HepG2 (cell line): Measurements from ENCODE around the gene ADRM1. TPM values are rescaled to one million over a fixed set of nuclear protein-coding genes. Genes with fewer than 3 reads are reported as not detected.

ENCODE experiments used
- DNMT3B ChIP-seq: conservative IDR thresholded peaks from 2 replicates; pipeline ENCODE4 v1.6.1; 2016; ENCODE audit warnings: missing biosample characterization, control low read depth
- FLYWCH1 ChIP-seq: sonication (generic); formaldehyde crosslinking; IDR thresholded peaks from 2 replicates; pipeline ENCODE4 v1.8.1; 2023; ENCODE audit warnings: mild to moderate bottlenecking, missing genetic modification reagents
- POLR2A ChIP-seq, 2 experiments: IDR thresholded peaks; 2 replicates each; pipeline ENCODE4 v1.6.1; 2011; ENCODE audit warnings: low read depth in 2 of 2, low read length in 2 of 2, mild to moderate bottlenecking in 1 of 2, moderate library complexity in 1 of 2; ENCODE audit not compliant: insufficient read depth in 1 of 2
- SIX1 ChIP-seq: sonication (generic); formaldehyde crosslinking; IDR thresholded peaks from 2 replicates; pipeline ENCODE4 v1.4.0; 2020; ENCODE audit warnings: missing genetic modification reagents, borderline replicate concordance
- SSRP1 ChIP-seq: IDR thresholded peaks from 2 replicates; pipeline ENCODE4 v1.6.1; 2016; ENCODE audit warnings: control low read depth
- TP53 ChIP-seq: sonication (generic); formaldehyde crosslinking; conservative IDR thresholded peaks from 2 replicates; pipeline ENCODE4 v1.4.0; 2020; ENCODE audit warnings: missing genetic modification reagents
- U2AF1 ChIP-seq: fragments of 200-400 bp; formaldehyde crosslinking; optimal IDR thresholded peaks from 2 replicates; pipeline ENCODE3; 2017; ENCODE audit warnings: mild to moderate bottlenecking, low read depth, low read length
- XRCC5 ChIP-seq: fragments of 200-400 bp; formaldehyde crosslinking; optimal IDR thresholded peaks from 2 replicates; pipeline ENCODE3; 2017; ENCODE audit warnings: mild to moderate bottlenecking, low read length
- ZC3H4 ChIP-seq: sonication (generic); formaldehyde crosslinking; IDR thresholded peaks from 2 replicates; pipeline ENCODE4 v1.4.0; 2020; ENCODE audit warnings: missing genetic modification reagents, borderline replicate concordance
- ZNF460 ChIP-seq: sonication (generic); formaldehyde crosslinking; IDR thresholded peaks from 2 replicates; pipeline ENCODE4 v1.5.1; 2020; ENCODE audit warnings: missing genetic modification reagents, mild to moderate bottlenecking, borderline replicate concordance
- ZNF572 ChIP-seq: sonication (generic); formaldehyde crosslinking; IDR thresholded peaks from 2 replicates; pipeline ENCODE4 v1.5.1; 2020; ENCODE audit warnings: mild to moderate bottlenecking, missing genetic modification reagents
- ZNF652 ChIP-seq: IDR thresholded peaks from 2 replicates; pipeline ENCODE4 v1.6.1; 2016; ENCODE audit warnings: low read depth, borderline replicate concordance
- ZSCAN22 ChIP-seq: sonication (generic); formaldehyde crosslinking; IDR thresholded peaks from 2 replicates; pipeline ENCODE4 v1.4.0; 2020; ENCODE audit warnings: mild to moderate bottlenecking, missing genetic modification reagents
- ZZZ3 ChIP-seq: sonication (generic); formaldehyde crosslinking; IDR thresholded peaks from 2 replicates; pipeline ENCODE4 v1.4.0; 2020; ENCODE audit warnings: missing genetic modification reagents, mild to moderate bottlenecking, borderline replicate concordance
- polyA plus RNA-seq, 8 experiments: library from polyadenylated mRNA; depleted of rRNA in 3 of 8; stranded (reverse) in 7 of 8; unstranded in 1 of 8; fragments of >200 nt; fragmentation: Illumina TruSeq in 4 of 8; extraction: Trizol in 4 of 8; gene quantifications; 2 replicates each; pipeline versions ENCODE4 v1.2.1 to v1.2.3, GENCODE V29; 2011 to 2016; ENCODE audit warnings: low read depth in 4 of 8, missing spikeins in 1 of 8, mixed read lengths in 1 of 8; ENCODE audit not compliant: insufficient read depth in 1 of 8
- total RNA-seq, 5 experiments: library from RNA; depleted of rRNA; stranded (reverse); fragments of >200 nt; fragmentation: Illumina TruSeq; extraction: Trizol; gene quantifications; 2 replicates each; pipeline ENCODE4 v1.2.3, GENCODE V29; 2016; ENCODE audit warnings: low read depth in 1 of 5
- TF ChIP-seq, protein P1 (sequence below): sonication (generic); formaldehyde crosslinking; IDR thresholded peaks from 2 replicates; pipeline ENCODE4 v1.4.0; 2020; ENCODE audit warnings: missing genetic modification reagents
- TF ChIP-seq, protein P2 (sequence below): sonication (generic); formaldehyde crosslinking; IDR thresholded peaks from 2 replicates; pipeline ENCODE4 v1.8.0; 2022; ENCODE audit warnings: missing genetic modification reagents, mild to moderate bottlenecking, inconsistent platforms, borderline replicate concordance
- TF ChIP-seq, protein P3 (sequence below): sonication (generic); formaldehyde crosslinking; IDR thresholded peaks from 2 replicates; pipeline ENCODE4 v1.4.0; 2020; ENCODE audit warnings: mild to moderate bottlenecking, missing genetic modification reagents, borderline replicate concordance
- TF ChIP-seq, protein P4 (sequence below): sonication (generic); formaldehyde crosslinking; IDR thresholded peaks from 2 replicates; pipeline ENCODE4 v1.9.0; 2022; ENCODE audit warnings: low read depth, missing genetic modification reagents
- TF ChIP-seq, protein P5 (sequence below): IDR thresholded peaks from 2 replicates; pipeline ENCODE4 v1.6.1; 2018; ENCODE audit warnings: missing genetic modification reagents, mild to moderate bottlenecking, missing compliant biosample characterization

Gene ADRM1
- total and polyA plus RNA-seq, 2 of the 13 experiments (the other 11 are each of a cell fraction or from before 2014, with no cell fraction given) = 92.9 to 154 TPM

DNA sequence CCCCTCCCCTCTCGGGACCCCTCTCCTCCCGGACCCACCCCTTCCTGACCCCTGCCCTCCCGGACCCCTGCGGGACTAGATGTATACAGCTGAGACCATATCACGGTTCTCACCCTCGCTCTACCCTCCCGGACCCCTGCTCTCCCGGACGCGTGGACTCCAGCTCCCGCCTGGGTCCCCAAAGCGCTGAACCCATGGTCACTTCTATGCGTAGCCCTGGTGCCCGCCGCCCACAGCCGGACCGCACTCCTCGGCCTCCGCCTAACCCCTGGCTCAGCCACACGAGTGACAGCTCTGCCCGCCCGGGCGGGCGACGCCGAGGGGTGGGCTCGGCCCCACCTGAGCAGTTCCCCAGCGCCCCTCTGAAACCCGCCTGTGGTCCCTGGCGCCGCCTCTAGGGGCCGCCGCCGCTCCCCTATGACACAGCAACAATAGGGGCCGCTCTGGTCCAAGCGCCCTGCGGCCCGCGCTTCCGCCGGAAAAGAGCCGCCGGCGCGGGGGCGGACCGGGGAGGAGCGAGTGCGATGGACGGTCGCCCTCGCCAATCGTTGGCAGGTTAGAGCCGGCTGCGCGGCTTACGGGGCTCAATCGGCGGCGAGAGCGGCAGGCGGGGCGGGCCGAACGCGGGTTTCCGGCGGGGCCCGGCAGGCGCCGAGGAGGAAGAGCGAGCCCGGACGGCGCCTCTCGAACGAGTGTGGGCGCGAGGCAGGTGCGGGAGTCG, at the start of gene ADRM1 (continued):
- TF ChIP-seq DNMT3B = peak; percentile 87; the same call in 1 of the 2 replicates
- no peak for TF ChIP-seq ZNF572
- no peak for TF ChIP-seq SSRP1 (CRISPR knock-in tag)
- TF ChIP-seq, protein P1, sequence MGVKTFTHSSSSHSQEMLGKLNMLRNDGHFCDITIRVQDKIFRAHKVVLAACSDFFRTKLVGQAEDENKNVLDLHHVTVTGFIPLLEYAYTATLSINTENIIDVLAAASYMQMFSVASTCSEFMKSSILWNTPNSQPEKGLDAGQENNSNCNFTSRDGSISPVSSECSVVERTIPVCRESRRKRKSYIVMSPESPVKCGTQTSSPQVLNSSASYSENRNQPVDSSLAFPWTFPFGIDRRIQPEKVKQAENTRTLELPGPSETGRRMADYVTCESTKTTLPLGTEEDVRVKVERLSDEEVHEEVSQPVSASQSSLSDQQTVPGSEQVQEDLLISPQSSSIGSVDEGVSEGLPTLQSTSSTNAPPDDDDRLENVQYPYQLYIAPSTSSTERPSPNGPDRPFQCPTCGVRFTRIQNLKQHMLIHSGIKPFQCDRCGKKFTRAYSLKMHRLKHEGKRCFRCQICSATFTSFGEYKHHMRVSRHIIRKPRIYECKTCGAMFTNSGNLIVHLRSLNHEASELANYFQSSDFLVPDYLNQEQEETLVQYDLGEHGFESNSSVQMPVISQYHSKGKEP (CRISPR knock-in tag) = peak; percentile 86
- TF ChIP-seq, protein P2, sequence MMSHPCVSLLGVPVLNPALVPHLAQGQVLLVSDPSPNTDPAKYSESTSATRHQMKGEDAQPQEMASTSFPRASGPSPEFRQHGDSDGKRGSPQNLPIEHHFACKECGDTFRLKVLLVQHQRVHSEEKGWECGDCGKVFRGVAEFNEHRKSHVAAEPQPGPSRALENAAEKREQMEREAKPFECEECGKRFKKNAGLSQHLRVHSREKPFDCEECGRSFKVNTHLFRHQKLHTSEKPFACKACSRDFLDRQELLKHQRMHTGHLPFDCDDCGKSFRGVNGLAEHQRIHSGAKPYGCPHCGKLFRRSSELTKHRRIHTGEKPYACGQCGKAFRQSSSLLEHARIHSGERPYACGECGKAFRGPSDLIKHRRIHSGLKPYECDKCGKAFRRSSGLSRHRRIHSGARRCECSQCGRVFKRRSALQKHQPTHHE (CRISPR knock-in tag) = no peak
- TF ChIP-seq XRCC5 = peak; percentile 100
- TF ChIP-seq, protein P3, sequence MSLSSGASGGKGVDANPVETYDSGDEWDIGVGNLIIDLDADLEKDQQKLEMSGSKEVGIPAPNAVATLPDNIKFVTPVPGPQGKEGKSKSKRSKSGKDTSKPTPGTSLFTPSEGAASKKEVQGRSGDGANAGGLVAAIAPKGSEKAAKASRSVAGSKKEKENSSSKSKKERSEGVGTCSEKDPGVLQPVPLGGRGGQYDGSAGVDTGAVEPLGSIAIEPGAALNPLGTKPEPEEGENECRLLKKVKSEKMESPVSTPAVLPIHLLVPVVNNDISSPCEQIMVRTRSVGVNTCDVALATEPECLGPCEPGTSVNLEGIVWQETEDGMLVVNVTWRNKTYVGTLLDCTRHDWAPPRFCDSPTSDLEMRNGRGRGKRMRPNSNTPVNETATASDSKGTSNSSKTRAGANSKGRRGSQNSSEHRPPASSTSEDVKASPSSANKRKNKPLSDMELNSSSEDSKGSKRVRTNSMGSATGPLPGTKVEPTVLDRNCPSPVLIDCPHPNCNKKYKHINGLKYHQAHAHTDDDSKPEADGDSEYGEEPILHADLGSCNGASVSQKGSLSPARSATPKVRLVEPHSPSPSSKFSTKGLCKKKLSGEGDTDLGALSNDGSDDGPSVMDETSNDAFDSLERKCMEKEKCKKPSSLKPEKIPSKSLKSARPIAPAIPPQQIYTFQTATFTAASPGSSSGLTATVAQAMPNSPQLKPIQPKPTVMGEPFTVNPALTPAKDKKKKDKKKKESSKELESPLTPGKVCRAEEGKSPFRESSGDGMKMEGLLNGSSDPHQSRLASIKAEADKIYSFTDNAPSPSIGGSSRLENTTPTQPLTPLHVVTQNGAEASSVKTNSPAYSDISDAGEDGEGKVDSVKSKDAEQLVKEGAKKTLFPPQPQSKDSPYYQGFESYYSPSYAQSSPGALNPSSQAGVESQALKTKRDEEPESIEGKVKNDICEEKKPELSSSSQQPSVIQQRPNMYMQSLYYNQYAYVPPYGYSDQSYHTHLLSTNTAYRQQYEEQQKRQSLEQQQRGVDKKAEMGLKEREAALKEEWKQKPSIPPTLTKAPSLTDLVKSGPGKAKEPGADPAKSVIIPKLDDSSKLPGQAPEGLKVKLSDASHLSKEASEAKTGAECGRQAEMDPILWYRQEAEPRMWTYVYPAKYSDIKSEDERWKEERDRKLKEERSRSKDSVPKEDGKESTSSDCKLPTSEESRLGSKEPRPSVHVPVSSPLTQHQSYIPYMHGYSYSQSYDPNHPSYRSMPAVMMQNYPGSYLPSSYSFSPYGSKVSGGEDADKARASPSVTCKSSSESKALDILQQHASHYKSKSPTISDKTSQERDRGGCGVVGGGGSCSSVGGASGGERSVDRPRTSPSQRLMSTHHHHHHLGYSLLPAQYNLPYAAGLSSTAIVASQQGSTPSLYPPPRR (CRISPR knock-in tag) = no peak
- TF ChIP-seq ZNF460 (CRISPR knock-in tag) = no peak; the same call in 1 of the 2 replicates
- TF ChIP-seq ZSCAN22 (CRISPR knock-in tag) = no peak
- TF ChIP-seq SIX1 (CRISPR knock-in tag) = 0 out of 2 replicates have a peak, but pooled peaks have one; percentile 64
- TF ChIP-seq ZC3H4 = peak; percentile 58; the same call in 1 of the 2 replicates
- no peak; the same call in 1 of the 2 replicates for TF ChIP-seq ZZZ3 (CRISPR knock-in tag)
- peak; percentile 17; the same call in 1 of the 2 replicates for TF ChIP-seq ZNF652 (CRISPR knock-in tag)
- TF ChIP-seq POLR2A (IDR thresholded peaks at IDR 0.05; ENCODE audit: insufficient read depth in 1 of 2, low read depth in 2 of 2, low read length in 2 of 2) = peak in 1 of 2 experiments; percentile 70; a peak in 3 of 4 replicates
- TF ChIP-seq U2AF1 = peak; percentile 67
- no peak for TF ChIP-seq FLYWCH1
- TF ChIP-seq, protein P4, sequence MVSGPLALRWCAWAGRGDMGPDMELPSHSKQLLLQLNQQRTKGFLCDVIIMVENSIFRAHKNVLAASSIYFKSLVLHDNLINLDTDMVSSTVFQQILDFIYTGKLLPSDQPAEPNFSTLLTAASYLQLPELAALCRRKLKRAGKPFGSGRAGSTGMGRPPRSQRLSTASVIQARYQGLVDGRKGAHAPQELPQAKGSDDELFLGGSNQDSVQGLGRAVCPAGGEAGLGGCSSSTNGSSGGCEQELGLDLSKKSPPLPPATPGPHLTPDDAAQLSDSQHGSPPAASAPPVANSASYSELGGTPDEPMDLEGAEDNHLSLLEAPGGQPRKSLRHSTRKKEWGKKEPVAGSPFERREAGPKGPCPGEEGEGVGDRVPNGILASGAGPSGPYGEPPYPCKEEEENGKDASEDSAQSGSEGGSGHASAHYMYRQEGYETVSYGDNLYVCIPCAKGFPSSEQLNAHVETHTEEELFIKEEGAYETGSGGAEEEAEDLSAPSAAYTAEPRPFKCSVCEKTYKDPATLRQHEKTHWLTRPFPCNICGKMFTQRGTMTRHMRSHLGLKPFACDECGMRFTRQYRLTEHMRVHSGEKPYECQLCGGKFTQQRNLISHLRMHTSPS (CRISPR knock-in tag) = peak; percentile 38; the same call in 1 of the 2 replicates
- TF ChIP-seq, protein P5, sequence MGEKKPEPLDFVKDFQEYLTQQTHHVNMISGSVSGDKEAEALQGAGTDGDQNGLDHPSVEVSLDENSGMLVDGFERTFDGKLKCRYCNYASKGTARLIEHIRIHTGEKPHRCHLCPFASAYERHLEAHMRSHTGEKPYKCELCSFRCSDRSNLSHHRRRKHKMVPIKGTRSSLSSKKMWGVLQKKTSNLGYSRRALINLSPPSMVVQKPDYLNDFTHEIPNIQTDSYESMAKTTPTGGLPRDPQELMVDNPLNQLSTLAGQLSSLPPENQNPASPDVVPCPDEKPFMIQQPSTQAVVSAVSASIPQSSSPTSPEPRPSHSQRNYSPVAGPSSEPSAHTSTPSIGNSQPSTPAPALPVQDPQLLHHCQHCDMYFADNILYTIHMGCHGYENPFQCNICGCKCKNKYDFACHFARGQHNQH = peak; percentile 77
- TF ChIP-seq TP53 (CRISPR knock-in tag) = peak; percentile 81; the same call in 1 of the 2 replicates
